Myocyte (in vitro differentiated cells): ENCODE data around the gene ERG. TPM values are rescaled to one million over a fixed set of nuclear protein-coding genes. Genes with fewer than 3 reads are reported as not detected.

Experiments
- DNase-seq: peaks from one replicate; pipeline ENCODE4 v3.0.0-alpha.2; 2012; ENCODE audit warnings: low read depth
- total RNA-seq: library from RNA; depleted of rRNA; stranded (reverse); fragments of >200 nt; gene quantifications from 2 replicates; pipeline ENCODE4 v1.2.3, GENCODE V29; 2014

Gene ERG
- total RNA-seq, 1 donor from 2014 or later: 1.4 TPM

DNA sequence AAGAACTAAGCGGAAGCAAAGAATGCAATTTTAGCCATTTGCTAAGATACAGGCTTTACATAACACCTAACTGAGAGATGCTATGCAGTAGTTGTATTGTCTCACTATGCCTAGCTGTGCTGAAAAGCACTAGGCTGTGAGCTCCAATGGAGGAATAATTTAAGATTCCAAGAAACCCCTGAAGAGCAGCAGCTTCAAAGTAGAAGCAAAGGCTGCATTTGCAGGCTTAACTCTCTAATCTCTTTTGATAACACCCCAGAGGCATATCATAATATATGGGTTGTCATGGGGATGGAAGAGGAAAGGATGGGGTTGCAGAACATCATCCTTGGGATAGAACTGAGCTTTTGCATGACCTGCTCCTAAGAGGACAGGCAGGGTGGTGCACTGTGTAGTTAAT lies 102.0 kb downstream of the ERG start:
- DNase-seq: no peak

- no peak for DNase-seq
These were observed 102.7 kb downstream of the ERG start for GRCh38 chr21:38395581-38395980.

- no peak for DNase-seq
These were observed 105.6 kb downstream of the ERG start for GRCh38 chr21:38392661-38393060.

DNA sequence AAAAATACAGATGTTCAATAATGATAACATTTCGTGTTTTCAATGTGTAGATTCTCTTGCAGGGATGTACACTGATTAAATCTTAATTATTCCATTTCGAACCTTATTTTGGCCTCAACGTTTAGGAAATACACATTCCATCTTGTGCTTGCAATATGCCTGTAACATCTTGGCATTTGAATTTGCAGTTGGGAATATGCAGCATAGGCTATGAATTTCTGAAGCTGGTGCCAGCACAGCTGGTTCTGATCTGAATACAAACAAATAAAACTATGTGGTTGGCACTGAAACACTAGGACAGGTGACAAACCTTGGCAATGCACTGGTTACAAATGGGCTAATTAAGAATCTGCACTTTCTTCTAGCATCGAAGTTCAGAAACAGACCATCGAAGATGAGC lies 108.4 kb downstream of the ERG start:
- no peak for DNase-seq

DNA sequence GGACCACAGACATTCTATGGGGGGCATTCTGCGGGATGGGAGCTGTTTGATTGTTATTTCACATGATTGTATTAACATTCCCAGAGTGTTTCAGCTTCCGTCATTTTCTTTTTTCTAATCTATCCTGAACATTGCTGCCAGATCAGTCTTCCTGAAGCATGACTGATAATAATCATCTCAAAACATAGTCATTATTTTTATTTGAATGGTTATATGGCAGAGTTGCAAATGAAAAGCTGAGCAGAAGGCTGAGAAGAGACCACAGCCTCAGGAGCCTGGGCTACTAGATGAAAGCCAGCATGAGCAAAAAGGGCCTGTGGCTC lies 109.0 kb downstream of the ERG start:
- DNase-seq: no peak

DNA sequence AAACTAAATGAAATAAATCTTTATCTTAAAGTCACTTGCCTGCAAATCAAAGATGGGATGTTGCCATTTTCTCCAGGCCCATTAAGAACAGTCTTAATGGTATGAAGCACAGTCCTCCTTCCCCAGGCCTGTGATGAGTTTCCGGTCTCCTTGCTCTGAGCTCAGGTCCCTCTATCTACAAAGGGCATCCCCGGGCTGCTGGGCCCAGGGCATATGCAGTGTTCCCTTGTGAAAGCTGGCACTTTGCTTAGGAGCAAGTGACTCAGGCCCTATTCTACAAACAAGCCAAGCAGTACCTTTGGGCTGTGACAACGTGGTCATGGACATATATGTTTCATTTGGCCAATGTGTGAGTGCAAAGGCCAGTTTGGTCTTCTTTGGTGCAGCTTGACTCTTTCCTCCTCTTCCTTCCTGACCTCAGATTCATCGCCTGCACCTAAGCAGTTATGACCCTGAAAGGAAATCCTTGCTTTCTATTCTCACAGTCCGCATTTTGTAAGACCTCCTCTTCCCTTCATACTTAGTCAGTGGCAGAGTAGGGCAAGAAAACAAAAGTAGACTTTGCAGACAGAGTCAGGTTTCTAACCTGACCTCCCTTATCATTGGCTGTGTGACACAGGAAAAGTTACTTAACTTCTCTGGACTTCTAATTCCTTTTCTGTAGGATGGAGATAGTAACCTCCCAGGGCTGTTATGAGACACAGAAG lies 109.5 kb downstream of the ERG start:
- DNase-seq: no peak

- DNase-seq: no peak
These were observed 110.1 kb downstream of the ERG start for GRCh38 chr21:38388203-38388602.

- DNase-seq: peak; percentile 11
These were observed 111.3 kb downstream of the ERG start for GRCh38 chr21:38386967-38387366.

DNA sequence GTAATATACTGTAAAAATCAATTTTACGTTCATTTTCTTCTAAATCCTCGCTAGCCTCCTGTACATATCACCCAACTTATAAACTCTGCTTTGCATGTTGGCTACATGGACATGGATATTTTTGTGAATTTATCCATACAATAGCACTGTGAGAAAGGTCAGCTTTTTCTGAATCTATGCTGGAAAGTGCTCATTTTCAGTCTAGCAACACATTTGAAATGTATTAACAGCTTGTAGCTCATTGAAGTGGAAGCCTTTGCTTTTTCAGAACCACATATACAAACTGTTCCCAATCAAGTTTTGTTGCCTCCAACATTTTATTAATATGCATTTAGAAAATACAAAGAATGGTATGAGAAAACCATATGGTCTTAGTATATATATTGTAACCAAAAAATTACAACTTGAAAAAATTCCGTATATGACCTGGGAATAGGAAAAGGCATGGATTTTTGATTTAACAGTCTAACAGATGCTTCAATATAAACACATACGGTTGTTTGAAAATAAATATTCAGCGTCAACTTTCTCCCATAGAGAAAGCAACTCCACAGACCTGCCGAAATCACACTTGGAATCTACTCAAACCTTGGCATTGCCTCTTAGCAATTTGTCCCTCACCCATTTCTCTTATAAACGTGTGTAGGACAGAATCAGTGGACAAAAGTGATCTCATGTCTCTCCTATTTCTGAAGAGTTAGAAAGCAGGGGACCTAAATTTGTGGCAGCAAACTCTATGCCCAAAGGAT lies 112.7 kb downstream of the ERG start:
- DNase-seq: no peak

DNA sequence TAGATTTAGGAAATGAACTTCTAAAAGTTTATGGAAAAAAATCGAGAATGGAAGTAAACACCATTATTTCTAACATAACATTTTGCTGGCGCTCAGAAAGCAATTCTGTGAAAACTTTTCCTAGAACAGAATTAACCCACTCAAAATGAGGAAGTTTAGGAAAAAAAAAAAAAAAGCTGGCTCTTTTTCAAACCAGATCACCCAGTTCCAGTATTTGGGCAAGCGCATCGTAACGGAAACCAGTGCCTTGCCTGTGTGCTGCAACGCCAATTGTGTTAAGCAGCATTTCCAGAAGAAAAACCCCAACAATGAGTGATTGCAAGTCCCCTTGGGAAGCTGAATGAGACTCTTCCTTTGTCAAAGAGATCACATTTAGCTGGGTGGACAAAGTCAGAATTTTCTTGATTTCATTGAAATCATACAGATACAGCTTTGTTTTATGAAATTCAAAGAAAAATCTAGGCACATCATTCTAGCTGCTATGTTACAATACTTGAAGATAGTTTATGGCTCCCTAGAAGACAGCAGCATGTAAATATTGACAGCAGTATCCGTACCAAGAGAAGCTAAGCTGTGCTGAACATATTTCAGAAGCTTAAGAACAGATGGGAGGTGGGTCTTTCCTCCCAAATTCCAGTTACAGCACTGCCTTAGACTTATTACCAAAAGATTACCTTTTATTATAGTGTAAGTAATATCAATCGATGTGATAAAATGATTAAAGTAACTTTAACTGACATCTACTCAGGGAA lies 113.4 kb downstream of the ERG start:
- DNase-seq: no peak

DNA sequence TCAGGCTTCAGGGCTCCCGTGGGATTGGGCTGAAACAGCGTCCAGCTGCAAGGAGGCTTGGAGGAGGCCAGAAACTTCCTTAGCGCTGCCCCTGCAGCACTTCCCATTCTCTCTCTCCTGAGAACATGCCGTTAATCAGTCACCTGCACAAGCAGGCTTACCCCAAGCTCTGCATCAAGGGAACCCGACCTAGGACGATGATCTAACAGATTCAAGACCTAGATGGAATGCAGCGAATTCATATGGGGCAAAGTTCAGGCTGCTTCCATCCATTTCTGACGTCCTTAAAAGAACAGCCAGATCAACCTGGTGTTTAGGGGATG lies 114.1 kb downstream of the ERG start:
- no peak for DNase-seq

- DNase-seq: no peak
These were observed 114.7 kb downstream of the ERG start for GRCh38 chr21:38383411-38384237.

- DNase-seq: peak; percentile 18
These were observed 117.7 kb downstream of the ERG start for GRCh38 chr21:38380481-38381137.

- no peak for DNase-seq
These were observed 119.1 kb downstream of the ERG start for GRCh38 chr21:38379147-38379546.

DNA sequence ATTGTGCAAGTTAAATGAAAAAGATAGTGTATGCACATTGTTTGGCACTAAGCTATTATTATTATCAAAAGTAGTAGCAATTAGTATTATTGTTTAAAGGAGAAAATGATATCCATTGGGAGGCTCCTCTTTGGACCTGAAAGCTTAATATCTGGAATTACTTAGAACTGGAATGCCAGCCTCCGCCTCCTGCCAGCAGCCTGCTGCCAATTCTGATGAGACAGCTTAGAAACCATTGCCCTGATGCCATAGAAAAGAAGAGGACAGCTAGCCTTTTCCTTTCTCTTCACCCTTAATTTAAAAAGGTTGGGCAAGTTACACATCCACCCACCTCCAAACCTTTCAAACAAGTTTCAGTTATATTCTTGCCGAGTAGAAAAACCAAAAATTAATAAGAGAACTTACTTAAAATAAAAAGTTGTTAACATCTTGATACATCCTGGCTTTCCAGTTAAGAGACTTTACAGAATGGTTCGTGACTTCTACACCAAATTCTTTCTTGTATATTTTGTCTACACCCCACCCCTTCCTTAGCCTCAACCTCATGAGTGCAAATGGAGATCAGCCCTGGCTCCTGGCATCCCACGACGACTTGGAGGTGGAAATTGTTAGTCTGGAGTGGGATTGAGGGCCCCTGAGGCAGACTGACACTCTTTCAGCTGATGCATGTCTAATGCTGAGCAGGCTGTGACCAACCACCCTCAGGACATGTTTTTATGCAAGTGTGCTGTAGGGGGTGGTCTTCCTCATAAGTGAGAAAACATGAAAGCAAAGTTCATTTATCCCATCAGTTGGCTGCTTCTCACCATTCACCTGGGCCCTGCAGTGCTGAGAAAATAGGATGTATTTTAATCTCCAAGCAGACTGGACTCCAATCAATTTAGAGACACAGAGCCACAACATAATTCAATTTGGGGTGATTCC lies 120.8 kb downstream of the ERG start:
- no peak for DNase-seq

DNA sequence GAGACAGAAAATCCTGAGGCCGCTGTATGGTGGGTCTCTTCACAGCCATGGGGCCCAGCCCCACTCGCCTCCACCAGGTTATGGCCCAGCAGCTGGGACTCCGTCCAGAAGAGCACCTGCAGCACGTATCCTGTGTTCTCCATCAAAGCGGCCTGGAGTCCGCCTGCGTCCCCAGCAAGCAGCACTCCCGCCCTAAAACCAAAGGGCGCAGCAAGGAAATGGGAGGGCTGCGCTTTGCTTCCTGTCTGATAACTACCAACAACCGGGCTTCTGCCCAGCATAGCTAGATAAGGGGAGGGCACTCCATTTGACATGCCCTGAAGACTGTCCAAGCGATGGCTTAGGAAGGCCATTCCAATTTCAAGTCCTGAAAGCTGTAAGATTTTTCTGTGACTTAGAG lies 121.6 kb downstream of the ERG start:
- no peak for DNase-seq

DNA sequence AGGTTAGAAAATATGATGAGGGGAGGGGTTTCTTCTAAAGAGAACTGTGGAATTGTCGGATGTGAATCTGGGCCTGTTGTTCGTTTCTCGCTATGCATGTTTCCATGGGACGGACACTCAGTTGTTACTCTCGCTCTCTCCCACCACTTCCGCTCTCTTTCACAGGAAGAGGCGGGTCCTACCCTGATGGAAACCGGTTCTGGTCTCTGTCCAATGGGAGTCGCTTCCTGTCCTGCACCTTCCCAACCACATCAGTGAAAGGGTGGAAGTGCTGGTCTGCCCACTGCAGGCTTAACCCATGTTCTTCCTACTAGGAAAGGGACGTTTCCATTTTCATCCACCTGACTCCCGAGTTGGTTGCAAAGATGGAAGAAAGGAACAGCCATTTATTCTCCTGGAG lies 122.0 kb downstream of the ERG start:
- DNase-seq: no peak

- no peak for DNase-seq
These were observed 130.6 kb downstream of the ERG start for GRCh38 chr21:38367646-38368045.

DNA sequence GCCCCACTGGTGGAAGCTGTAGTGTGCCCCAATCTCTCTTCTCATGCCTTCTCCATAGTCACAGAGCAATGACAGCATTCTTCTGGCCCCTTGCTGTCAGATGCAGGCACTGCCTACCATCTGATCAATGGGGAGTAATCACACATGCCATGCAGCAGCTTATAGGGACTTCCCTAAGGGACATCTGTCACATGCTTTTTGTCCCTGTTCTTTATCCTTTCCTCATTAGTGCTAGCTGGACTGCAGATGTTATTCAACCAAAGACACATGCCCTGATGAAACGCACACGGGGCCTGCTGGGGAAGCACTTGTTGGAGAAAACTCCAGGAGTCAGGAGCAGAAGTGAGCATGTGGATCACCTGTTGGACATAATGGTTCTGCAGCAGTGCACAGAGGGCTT lies 132.8 kb downstream of the ERG start:
- DNase-seq: no peak

DNA sequence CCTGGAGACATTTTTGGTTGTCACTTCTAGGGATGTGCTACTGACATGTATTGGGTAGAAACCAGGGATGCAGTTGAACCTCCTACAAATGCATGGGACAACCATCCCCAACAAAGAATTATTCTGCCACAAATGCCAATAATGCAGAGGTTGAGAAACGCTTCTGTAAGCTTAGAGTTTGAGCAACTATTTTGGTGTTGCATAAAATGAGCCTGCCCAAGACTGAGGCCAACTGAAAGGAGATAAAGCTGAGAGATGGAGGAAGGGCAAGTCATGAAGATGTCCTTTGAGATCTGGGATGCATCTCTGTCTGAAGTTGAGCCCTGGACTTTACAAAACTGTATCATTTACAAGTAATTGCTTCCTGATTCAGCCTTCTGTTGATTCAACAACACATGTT lies 134.6 kb downstream of the ERG start:
- no peak for DNase-seq
